ENCODE measurements around the gene PIEZO1. TPM values are rescaled to one million over a fixed set of nuclear protein-coding genes. Genes with fewer than 3 reads are reported as not detected.

The PIEZO1 gene
- total and polyA plus RNA-seq, 9 of the 15 experiments (the other 6 are each of a cell fraction or from before 2014, with no cell fraction given), result 3.6 to 432 (median 131) TPM

- TF ChIP-seq TCF7 (IDR thresholded peaks at IDR 0.05; ENCODE audit: borderline replicate concordance) (no peak), NFATC3 (IDR thresholded peaks at IDR 0.05) (no peak), HIVEP1 (CRISPR knock-in tag; IDR thresholded peaks at IDR 0.05) (no peak), ZBTB17 (CRISPR knock-in tag; IDR thresholded peaks at IDR 0.05) (peak; percentile 67; the same call in 1 of the 2 replicates), U2AF1 (optimal IDR thresholded peaks at IDR 0.05; ENCODE audit: low read depth, low read length) (no peak), NEUROD1 (IDR thresholded peaks at IDR 0.05; ENCODE audit: borderline replicate concordance, low read depth, low read length, partially characterized antibody) (no peak), MEF2A (IDR thresholded peaks at IDR 0.05; ENCODE audit: control insufficient read depth, low read depth, low read length) (no peak), SMAD1 (IDR thresholded peaks at IDR 0.05; ENCODE audit: low read depth, low read length, partially characterized antibody) (no peak), MCM3 (IDR thresholded peaks at IDR 0.05) (no peak), STAT5A (IDR thresholded peaks at IDR 0.05; ENCODE audit: borderline replicate concordance, low read length) (no peak), BCOR (IDR thresholded peaks at IDR 0.05) (no peak), NFXL1 (CRISPR knock-in tag; IDR thresholded peaks at IDR 0.05) (no peak), HCFC1 (IDR thresholded peaks at IDR 0.05; ENCODE audit: low read depth, low read length) (no peak), NBN (IDR thresholded peaks at IDR 0.05; ENCODE audit: low read depth) (no peak), KDM2B (CRISPR knock-in tag; IDR thresholded peaks at IDR 0.05) (no peak), HMBOX1 (IDR thresholded peaks at IDR 0.05) (no peak), TBL1XR1 (IDR thresholded peaks at IDR 0.05; ENCODE audit: low read length in 2 of 2) (no peak), ZBTB26 (CRISPR knock-in tag; IDR thresholded peaks at IDR 0.05) (no peak), ZNF354B (CRISPR knock-in tag; IDR thresholded peaks at IDR 0.05) (no peak), ZFP91 (CRISPR knock-in tag; IDR thresholded peaks at IDR 0.05) (no peak)
- TF ChIP-seq, protein P1, sequence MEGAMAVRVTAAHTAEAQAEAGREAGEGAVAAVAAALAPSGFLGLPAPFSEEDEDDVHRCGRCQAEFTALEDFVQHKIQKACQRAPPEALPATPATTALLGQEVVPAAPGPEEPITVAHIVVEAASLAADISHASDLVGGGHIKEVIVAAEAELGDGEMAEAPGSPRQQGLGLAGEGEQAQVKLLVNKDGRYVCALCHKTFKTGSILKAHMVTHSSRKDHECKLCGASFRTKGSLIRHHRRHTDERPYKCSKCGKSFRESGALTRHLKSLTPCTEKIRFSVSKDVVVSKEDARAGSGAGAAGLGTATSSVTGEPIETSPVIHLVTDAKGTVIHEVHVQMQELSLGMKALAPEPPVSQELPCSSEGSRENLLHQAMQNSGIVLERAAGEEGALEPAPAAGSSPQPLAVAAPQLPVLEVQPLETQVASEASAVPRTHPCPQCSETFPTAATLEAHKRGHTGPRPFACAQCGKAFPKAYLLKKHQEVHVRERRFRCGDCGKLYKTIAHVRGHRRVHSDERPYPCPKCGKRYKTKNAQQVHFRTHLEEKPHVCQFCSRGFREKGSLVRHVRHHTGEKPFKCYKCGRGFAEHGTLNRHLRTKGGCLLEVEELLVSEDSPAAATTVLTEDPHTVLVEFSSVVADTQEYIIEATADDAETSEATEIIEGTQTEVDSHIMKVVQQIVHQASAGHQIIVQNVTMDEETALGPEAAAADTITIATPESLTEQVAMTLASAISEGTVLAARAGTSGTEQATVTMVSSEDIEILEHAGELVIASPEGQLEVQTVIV (CRISPR knock-in tag; IDR thresholded peaks at IDR 0.05; ENCODE audit: borderline replicate concordance), result no peak
- TF ChIP-seq, protein P2, sequence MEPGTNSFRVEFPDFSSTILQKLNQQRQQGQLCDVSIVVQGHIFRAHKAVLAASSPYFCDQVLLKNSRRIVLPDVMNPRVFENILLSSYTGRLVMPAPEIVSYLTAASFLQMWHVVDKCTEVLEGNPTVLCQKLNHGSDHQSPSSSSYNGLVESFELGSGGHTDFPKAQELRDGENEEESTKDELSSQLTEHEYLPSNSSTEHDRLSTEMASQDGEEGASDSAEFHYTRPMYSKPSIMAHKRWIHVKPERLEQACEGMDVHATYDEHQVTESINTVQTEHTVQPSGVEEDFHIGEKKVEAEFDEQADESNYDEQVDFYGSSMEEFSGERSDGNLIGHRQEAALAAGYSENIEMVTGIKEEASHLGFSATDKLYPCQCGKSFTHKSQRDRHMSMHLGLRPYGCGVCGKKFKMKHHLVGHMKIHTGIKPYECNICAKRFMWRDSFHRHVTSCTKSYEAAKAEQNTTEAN (CRISPR knock-in tag; IDR thresholded peaks at IDR 0.05), result no peak
These were observed 84.2 kb downstream of the PIEZO1 start (continued) for GRCh38 chr16:88700636-88701482.
